HepG2 (cell line): ENCODE measurements around the gene FXN. TPM values are rescaled to one million over a fixed set of nuclear protein-coding genes. Genes with fewer than 3 reads are reported as not detected.

ENCODE experiments used
- CEBPG ChIP-seq: IDR thresholded peaks from 2 replicates; pipeline ENCODE4 v1.6.1; 2016
- ESRRA ChIP-seq: sonication (generic); formaldehyde crosslinking; IDR thresholded peaks from 2 replicates; pipeline ENCODE4 v1.5.1; 2020; ENCODE audit warnings: mild to moderate bottlenecking, low read depth, missing genetic modification reagents
- FOSL2 ChIP-seq: sonication (generic); formaldehyde crosslinking; IDR thresholded peaks from 2 replicates; pipeline ENCODE4 v1.4.0; 2020; ENCODE audit warnings: missing genetic modification reagents
- IKZF4 ChIP-seq: sonication (generic); formaldehyde crosslinking; IDR thresholded peaks from 2 replicates; pipeline ENCODE4 v1.5.1; 2020; ENCODE audit warnings: borderline replicate concordance, mild to moderate bottlenecking, low read depth, missing genetic modification reagents; ENCODE audit errors: not compliant biosample characterization
- MIER2 ChIP-seq: IDR thresholded peaks from 2 replicates; pipeline ENCODE4 v1.6.1; 2016; ENCODE audit warnings: missing biosample characterization, missing genetic modification reagents
- NKX3-1 ChIP-seq: sonication (generic); formaldehyde crosslinking; IDR thresholded peaks from 2 replicates; pipeline ENCODE4 v1.5.0; 2020; ENCODE audit warnings: missing genetic modification reagents
- PAX8 ChIP-seq: sonication (generic); formaldehyde crosslinking; IDR thresholded peaks from 2 replicates; pipeline ENCODE4 v1.8.0; 2022; ENCODE audit warnings: mild to moderate bottlenecking, missing genetic modification reagents, borderline replicate concordance
- RARA ChIP-seq: IDR thresholded peaks from 2 replicates; pipeline ENCODE4 v1.6.1; 2016; ENCODE audit warnings: missing genetic modification reagents, missing compliant biosample characterization
- SNAPC2 ChIP-seq: sonication (generic); formaldehyde crosslinking; IDR thresholded peaks from 2 replicates; pipeline ENCODE4 v1.8.1; 2022; ENCODE audit warnings: mild to moderate bottlenecking, missing genetic modification reagents
- WIZ ChIP-seq: sonication (generic); formaldehyde crosslinking; IDR thresholded peaks from 2 replicates; pipeline ENCODE4 v1.5.1; 2020; ENCODE audit warnings: mild to moderate bottlenecking, missing genetic modification reagents
- ZFAT ChIP-seq: sonication (generic); formaldehyde crosslinking; conservative IDR thresholded peaks from 2 replicates; pipeline ENCODE4 v1.8.1; 2023; ENCODE audit warnings: missing genetic modification reagents, inconsistent platforms
- ZFP41 ChIP-seq: sonication (generic); formaldehyde crosslinking; IDR thresholded peaks from 2 replicates; pipeline ENCODE4 v1.4.0; 2020; ENCODE audit warnings: mild to moderate bottlenecking, missing genetic modification reagents, borderline replicate concordance
- ZFYVE20 ChIP-seq: sonication (generic); formaldehyde crosslinking; IDR thresholded peaks from 2 replicates; pipeline ENCODE4 v1.8.0; 2023; ENCODE audit warnings: low read depth, mild to moderate bottlenecking, moderate library complexity, missing genetic modification reagents, borderline replicate concordance
- ZNF331 ChIP-seq: sonication (generic); formaldehyde crosslinking; IDR thresholded peaks from 2 replicates; pipeline ENCODE4 v1.4.0; 2020; ENCODE audit warnings: missing genetic modification reagents
- ZNF557 ChIP-seq: sonication (generic); formaldehyde crosslinking; IDR thresholded peaks from 2 replicates; pipeline ENCODE4 v1.4.0; 2020; ENCODE audit warnings: missing genetic modification reagents
- ZNF577 ChIP-seq: sonication (generic); formaldehyde crosslinking; IDR thresholded peaks from 2 replicates; pipeline ENCODE4 v1.4.0; 2020; ENCODE audit warnings: mild to moderate bottlenecking, low read depth, missing genetic modification reagents, borderline replicate concordance
- ZNF724P ChIP-seq: sonication (generic); formaldehyde crosslinking; IDR thresholded peaks from 2 replicates; pipeline ENCODE4 v1.8.0; 2022; ENCODE audit warnings: missing genetic modification reagents, borderline replicate concordance
- ZNF766 ChIP-seq: sonication (generic); formaldehyde crosslinking; IDR thresholded peaks from 2 replicates; pipeline ENCODE4 v1.5.0; 2020; ENCODE audit warnings: missing genetic modification reagents, borderline replicate concordance
- ZNF878 ChIP-seq: sonication (generic); formaldehyde crosslinking; IDR thresholded peaks from 2 replicates; pipeline ENCODE4 v1.8.1; 2023; ENCODE audit warnings: mild to moderate bottlenecking, missing genetic modification reagents, moderate library complexity
- ZSCAN29 ChIP-seq: sonication (generic); formaldehyde crosslinking; conservative IDR thresholded peaks from 2 replicates; pipeline ENCODE4 v1.4.0; 2020; ENCODE audit warnings: mild to moderate bottlenecking, missing genetic modification reagents
- polyA plus RNA-seq, 8 experiments: library from polyadenylated mRNA; depleted of rRNA in 3 of 8; stranded (reverse) in 7 of 8; unstranded in 1 of 8; fragments of >200 nt; fragmentation: Illumina TruSeq in 4 of 8; extraction: Trizol in 4 of 8; gene quantifications; 2 replicates each; pipeline versions ENCODE4 v1.2.1 to v1.2.3, GENCODE V29; 2011 to 2016; ENCODE audit warnings: low read depth in 4 of 8, missing spikeins in 1 of 8, mixed read lengths in 1 of 8; ENCODE audit not compliant: insufficient read depth in 1 of 8
- total RNA-seq, 5 experiments: library from RNA; depleted of rRNA; stranded (reverse); fragments of >200 nt; fragmentation: Illumina TruSeq; extraction: Trizol; gene quantifications; 2 replicates each; pipeline ENCODE4 v1.2.3, GENCODE V29; 2016; ENCODE audit warnings: low read depth in 1 of 5
- TF ChIP-seq, protein P1 (sequence below): sonication (generic); formaldehyde crosslinking; IDR thresholded peaks from 2 replicates; pipeline ENCODE4 v1.8.0; 2023; ENCODE audit warnings: mild to moderate bottlenecking, missing genetic modification reagents
- TF ChIP-seq, protein P2 (sequence below): sonication (generic); formaldehyde crosslinking; IDR thresholded peaks from 2 replicates; pipeline ENCODE4 v1.8.0; 2022; ENCODE audit warnings: mild to moderate bottlenecking, missing genetic modification reagents; ENCODE audit not compliant: insufficient replicate concordance
- TF ChIP-seq, protein P3 (sequence below), 2 experiments: sonication (generic) in 1 of 2; formaldehyde crosslinking in 1 of 2; IDR thresholded peaks; 2 replicates each; pipeline versions ENCODE4 v1.4.0 to v1.6.1; 2018 to 2020; ENCODE audit warnings: missing genetic modification reagents in 2 of 2, borderline replicate concordance in 1 of 2, low read depth in 1 of 2, mild to moderate bottlenecking in 1 of 2, missing biosample characterization in 1 of 2

The FXN gene
- total and polyA plus RNA-seq, 2 of the 13 experiments (the other 11 are each of a cell fraction or from before 2014, with no cell fraction given), result 24.1 to 26.0 TPM

DNA sequence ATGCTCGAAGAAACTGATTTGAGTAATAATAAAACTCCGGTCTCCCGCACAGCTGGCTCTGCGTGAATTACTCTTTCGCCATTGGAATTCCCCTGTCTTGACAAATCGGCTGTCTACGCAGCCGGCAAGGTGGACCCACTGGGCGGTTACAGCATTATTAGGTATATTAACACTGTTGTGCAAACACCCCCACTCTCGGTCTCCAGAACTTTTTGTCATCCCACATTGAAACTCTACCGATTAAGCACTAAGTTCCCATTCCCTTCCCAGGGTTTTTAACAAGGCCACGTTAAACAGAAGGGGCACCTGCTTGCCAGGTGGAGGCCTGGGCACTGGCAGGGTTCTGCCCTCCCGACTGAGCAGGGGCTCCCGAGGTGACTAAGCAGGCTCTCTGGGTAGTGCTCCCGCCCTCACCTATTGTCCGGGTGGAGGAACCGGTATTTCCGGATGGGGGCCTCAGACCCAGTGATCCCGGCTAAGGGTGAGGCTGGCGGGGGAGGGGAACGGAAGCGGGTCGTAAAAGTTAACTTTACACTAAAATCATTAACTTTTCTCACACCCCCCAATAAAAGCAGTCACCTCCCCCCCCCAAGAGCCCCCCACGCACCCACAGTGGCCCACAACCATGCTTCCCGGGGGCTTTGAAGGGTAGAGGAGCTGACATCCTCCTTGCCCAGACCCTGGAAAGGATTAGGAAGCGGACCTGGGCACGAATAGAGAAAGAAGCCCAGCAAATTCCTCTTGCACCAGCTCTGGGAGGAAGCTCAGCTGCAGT lies 85.0 kb downstream of the FXN start (continued):
- TF ChIP-seq, protein P1, sequence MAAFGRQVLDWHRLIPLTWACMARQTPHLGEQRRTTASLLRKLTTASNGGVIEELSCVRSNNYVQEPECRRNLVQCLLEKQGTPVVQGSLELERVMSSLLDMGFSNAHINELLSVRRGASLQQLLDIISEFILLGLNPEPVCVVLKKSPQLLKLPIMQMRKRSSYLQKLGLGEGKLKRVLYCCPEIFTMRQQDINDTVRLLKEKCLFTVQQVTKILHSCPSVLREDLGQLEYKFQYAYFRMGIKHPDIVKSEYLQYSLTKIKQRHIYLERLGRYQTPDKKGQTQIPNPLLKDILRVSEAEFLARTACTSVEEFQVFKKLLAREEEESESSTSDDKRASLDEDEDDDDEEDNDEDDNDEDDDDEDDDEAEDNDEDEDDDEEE, result no peak
- TF ChIP-seq ZNF878 (CRISPR knock-in tag) (no peak), ZNF577 (CRISPR knock-in tag) (no peak), CEBPG (CRISPR knock-in tag) (peak; percentile 27; the same call in 1 of the 2 replicates), ZNF766 (CRISPR knock-in tag) (peak; percentile 57), NKX3-1 (CRISPR knock-in tag) (no peak), IKZF4 (CRISPR knock-in tag) (peak; percentile 25), ZNF331 (peak; percentile 61; the same call in 1 of the 2 replicates), ZNF724P (CRISPR knock-in tag) (no peak), ZFAT (no peak), FOSL2 (CRISPR knock-in tag) (peak; percentile 86), ZFYVE20 (CRISPR knock-in tag) (no peak), ZFP41 (CRISPR knock-in tag) (0 out of 2 replicates have a peak, but pooled peaks have one; percentile 40), ZNF557 (0 out of 2 replicates have a peak, but pooled peaks have one; percentile 10), SNAPC2 (CRISPR knock-in tag) (0 out of 2 replicates have a peak, but pooled peaks have one; percentile 57), ESRRA (no peak), RARA (CRISPR knock-in tag) (peak; percentile 78), MIER2 (CRISPR knock-in tag) (no peak), ZSCAN29 (CRISPR knock-in tag) (peak; percentile 97), WIZ (peak; percentile 41; the same call in 1 of the 2 replicates), PAX8 (CRISPR knock-in tag) (no peak)
- TF ChIP-seq, protein P2, sequence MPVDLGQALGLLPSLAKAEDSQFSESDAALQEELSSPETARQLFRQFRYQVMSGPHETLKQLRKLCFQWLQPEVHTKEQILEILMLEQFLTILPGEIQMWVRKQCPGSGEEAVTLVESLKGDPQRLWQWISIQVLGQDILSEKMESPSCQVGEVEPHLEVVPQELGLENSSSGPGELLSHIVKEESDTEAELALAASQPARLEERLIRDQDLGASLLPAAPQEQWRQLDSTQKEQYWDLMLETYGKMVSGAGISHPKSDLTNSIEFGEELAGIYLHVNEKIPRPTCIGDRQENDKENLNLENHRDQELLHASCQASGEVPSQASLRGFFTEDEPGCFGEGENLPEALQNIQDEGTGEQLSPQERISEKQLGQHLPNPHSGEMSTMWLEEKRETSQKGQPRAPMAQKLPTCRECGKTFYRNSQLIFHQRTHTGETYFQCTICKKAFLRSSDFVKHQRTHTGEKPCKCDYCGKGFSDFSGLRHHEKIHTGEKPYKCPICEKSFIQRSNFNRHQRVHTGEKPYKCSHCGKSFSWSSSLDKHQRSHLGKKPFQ, result peak; percentile 19
- TF ChIP-seq, protein P3, sequence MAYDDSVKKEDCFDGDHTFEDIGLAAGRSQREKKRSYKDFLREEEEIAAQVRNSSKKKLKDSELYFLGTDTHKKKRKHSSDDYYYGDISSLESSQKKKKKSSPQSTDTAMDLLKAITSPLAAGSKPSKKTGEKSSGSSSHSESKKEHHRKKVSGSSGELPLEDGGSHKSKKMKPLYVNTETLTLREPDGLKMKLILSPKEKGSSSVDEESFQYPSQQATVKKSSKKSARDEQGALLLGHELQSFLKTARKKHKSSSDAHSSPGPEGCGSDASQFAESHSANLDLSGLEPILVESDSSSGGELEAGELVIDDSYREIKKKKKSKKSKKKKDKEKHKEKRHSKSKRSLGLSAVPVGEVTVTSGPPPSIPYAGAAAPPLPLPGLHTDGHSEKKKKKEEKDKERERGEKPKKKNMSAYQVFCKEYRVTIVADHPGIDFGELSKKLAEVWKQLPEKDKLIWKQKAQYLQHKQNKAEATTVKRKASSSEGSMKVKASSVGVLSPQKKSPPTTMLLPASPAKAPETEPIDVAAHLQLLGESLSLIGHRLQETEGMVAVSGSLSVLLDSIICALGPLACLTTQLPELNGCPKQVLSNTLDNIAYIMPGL (CRISPR knock-in tag; IDR thresholded peaks at IDR 0.05; ENCODE audit: borderline replicate concordance in 1 of 2, low read depth in 1 of 2), result peak in 1 of 2 experiments; percentile 52; a peak in 1 of 4 replicates
